HG02981 (cell line): ENCODE results near the gene SBK3.
"Not testable (repeated sequence)": the region's sequence is repeated elsewhere in the genome, so short reads cannot be mapped to it uniquely, and the experiment has no call there.

Experiments used
- ATAC-seq: cut with Tn5 transposase; IDR thresholded peaks from one replicate; pipeline ENCODE4 v1.9.1; 2021; ENCODE audit warnings: mild to moderate bottlenecking, moderate library complexity; ENCODE audit not compliant: unreplicated experiment

SBK3 gene

GRCh38 chr19:55576746-55577145 lies 31.4 kb upstream of the SBK3 start:
- no peak for ATAC-seq

- ATAC-seq: not testable (repeated sequence)
These were observed 28.6 kb upstream of the SBK3 start for GRCh38 chr19:55573929-55574328.

- not testable (repeated sequence) for ATAC-seq
These were observed 24.1 kb upstream of the SBK3 start for GRCh38 chr19:55569477-55569876.

GRCh38 chr19:55567708-55568328 lies 22.5 kb upstream of the SBK3 start:
- ATAC-seq: no peak

- ATAC-seq: no peak
These were observed 21.5 kb upstream of the SBK3 start for GRCh38 chr19:55566823-55567222.

- no peak for ATAC-seq
These were observed 17.9 kb upstream of the SBK3 start for GRCh38 chr19:55563261-55563690.

- no peak for ATAC-seq
These were observed 14.3 kb upstream of the SBK3 start for GRCh38 chr19:55559684-55560083.

GRCh38 chr19:55554741-55555152 lies 9.4 kb upstream of the SBK3 start:
- no peak for ATAC-seq

GRCh38 chr19:55554302-55554701 lies 9.0 kb upstream of the SBK3 start:
- ATAC-seq: no peak

GRCh38 chr19:55553217-55554182 lies 8.2 kb upstream of the SBK3 start:
- no peak for ATAC-seq

- no peak for ATAC-seq
These were observed 7.3 kb upstream of the SBK3 start for GRCh38 chr19:55552620-55553019.

GRCh38 chr19:55552206-55552605 lies 6.9 kb upstream of the SBK3 start:
- ATAC-seq: no peak

GRCh38 chr19:55550321-55550650 lies 4.9 kb upstream of the SBK3 start:
- ATAC-seq: no peak

GRCh38 chr19:55549500-55550320 lies 4.4 kb upstream of the SBK3 start:
- ATAC-seq: no peak

GRCh38 chr19:55546822-55547614 lies 1.7 kb upstream of the SBK3 start:
- ATAC-seq: no peak

- no peak for ATAC-seq
These were observed 668 bp upstream of the SBK3 start for GRCh38 chr19:55546011-55546410.

- ATAC-seq: no peak
These were observed 435 bp downstream of the SBK3 start for GRCh38 chr19:55544776-55545439.

- no peak for ATAC-seq
These were observed 1.3 kb downstream of the SBK3 start for GRCh38 chr19:55544014-55544413.

GRCh38 chr19:55543567-55543966 lies 1.8 kb downstream of the SBK3 start:
- ATAC-seq: no peak

- no peak for ATAC-seq
These were observed 3.0 kb downstream of the SBK3 start for GRCh38 chr19:55542292-55542855.
